NCI-H748 treated with DMSO at 0.1 percent for 48 hours (cell line): ENCODE measurements around the gene SLC16A1.
"Not testable (repeated sequence)": the region's sequence is repeated elsewhere in the genome, so short reads cannot be mapped to it uniquely, and the experiment has no call there.

ENCODE experiments used
- DNase-seq: peaks from one replicate; lab custom pipeline; 2025; lab: John Stamatoyannopoulos, UW

Gene SLC16A1

GRCh38 chr1:112971006-112971405 lies 15.0 kb upstream of the SLC16A1 start:
- no peak for DNase-seq

- no peak for DNase-seq
These were observed 8.4 kb upstream of the SLC16A1 start for GRCh38 chr1:112964347-112964746.

- DNase-seq: no peak
These were observed 5.1 kb upstream of the SLC16A1 start for GRCh38 chr1:112961072-112961471.

GRCh38 chr1:112960384-112960783 lies 4.4 kb upstream of the SLC16A1 start:
- no peak for DNase-seq

DNA sequence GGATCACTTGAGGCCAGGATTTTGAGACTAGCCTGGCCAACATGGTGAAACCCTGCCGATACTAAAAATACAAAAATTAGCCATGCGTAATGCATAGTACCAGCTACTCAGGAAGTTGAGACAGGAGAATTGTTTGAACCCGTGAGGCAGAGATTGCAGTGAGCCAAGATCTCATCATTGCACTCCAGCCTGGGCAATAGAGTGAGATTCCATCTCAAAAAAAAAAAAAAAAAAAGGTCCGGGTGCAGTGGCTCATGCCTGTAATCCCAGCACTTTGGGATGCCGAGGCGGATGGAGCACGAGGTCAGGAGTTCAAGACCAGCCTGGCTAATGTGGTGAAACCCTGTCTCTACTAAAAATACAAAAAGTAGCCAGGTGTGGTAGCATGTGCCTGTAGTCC lies 2.2 kb upstream of the SLC16A1 start:
- DNase-seq: not testable (repeated sequence)

- no peak for DNase-seq
These were observed 1.3 kb upstream of the SLC16A1 start for GRCh38 chr1:112957133-112957812.

GRCh38 chr1:112956544-112957132 lies 642 bp upstream of the SLC16A1 start:
- no peak for DNase-seq

DNA sequence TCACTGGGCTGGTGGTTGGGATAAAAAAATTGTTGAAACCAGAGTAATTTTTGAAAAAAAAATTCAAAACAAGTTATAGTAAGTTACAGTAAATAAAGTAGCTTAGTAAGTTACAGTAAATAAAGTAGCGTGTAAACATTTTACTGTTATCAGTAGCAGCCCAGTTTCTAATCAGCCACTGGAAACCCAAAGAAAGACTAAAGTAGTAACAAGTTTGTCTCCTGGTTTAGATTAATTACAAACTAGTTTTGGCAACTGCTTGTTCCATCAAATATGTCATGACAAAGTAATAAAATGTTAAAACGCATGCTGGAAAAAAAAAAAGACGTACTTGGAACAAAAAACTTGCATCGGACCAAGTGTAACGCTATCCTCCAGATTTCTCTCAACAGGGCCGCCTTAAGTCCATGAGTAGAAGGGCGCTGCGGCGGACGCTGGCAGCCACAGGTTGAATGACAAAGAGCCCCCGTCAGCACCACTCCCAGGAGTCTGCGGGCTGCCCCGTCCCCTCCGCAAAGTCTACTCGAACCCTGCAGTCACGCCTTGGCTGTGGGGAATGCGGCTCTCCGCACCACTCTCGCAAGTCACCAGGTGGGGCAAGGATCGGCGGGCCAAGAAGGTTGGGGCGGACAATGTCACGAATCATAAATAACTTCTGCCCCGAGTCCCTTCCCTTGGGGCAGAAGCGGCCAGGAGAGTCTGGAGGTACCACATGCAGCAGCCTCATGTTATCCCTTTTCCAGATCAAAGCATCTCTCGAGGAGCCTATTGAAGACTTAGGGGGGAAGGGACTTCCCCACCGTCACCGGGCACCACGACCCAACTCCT lies 837 bp downstream of the SLC16A1 start:
- DNase-seq: peak; percentile 54

GRCh38 chr1:112954017-112954650 lies 1.9 kb downstream of the SLC16A1 start:
- no peak for DNase-seq

GRCh38 chr1:112950426-112950825 lies 5.6 kb downstream of the SLC16A1 start:
- no peak for DNase-seq

GRCh38 chr1:112946683-112947082 lies 9.3 kb downstream of the SLC16A1 start:
- DNase-seq: no peak

- no peak for DNase-seq
These were observed 16.2 kb downstream of the SLC16A1 start for GRCh38 chr1:112939810-112940209.

- no peak for DNase-seq
These were observed 17.8 kb downstream of the SLC16A1 start for GRCh38 chr1:112938210-112938609.

- DNase-seq: no peak
These were observed 18.5 kb downstream of the SLC16A1 start for GRCh38 chr1:112937495-112937894.

- DNase-seq: no peak
These were observed 18.9 kb downstream of the SLC16A1 start for GRCh38 chr1:112937070-112937469.

GRCh38 chr1:112935461-112936111 lies 20.4 kb downstream of the SLC16A1 start:
- DNase-seq: no peak

GRCh38 chr1:112934577-112934976 lies 21.4 kb downstream of the SLC16A1 start:
- DNase-seq: no peak

DNA sequence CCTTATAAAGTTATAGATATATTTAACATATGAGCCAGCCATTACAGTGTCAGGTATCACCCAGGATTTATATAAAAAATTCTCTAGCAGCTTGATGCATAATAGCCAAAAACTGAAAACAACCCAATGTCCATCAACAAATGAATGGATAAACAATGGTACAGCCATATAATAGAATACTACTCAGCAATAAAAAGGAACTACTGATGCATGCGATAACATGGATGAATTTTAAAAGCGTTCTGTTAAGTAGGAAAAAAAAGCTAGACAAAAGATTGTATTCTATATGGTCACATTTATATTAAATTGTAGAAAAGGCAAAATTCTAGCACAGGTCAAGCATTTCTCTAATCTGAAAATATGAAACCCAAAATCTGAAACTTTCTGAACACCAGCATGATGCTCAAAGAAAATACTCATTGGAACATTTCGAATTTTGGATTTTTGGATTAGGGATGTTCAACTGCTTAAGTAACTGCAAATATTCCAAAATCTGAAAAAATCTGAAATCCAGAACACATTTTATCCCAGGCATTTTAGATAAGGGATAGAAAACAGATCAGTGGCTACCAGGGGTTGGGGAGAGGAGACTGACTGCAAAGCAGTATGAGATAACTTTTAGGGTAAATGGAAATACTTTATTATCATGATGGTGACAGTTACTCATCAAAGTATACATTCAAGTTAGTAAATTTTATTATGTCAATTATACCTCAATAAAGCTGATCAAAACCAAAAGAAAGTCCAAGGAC lies 22.0 kb downstream of the SLC16A1 start:
- DNase-seq: no peak

- DNase-seq: no peak
These were observed 26.0 kb downstream of the SLC16A1 start for GRCh38 chr1:112929979-112930378.

- DNase-seq: no peak
These were observed 28.5 kb downstream of the SLC16A1 start for GRCh38 chr1:112927462-112927990.

GRCh38 chr1:112926858-112927257 lies 29.1 kb downstream of the SLC16A1 start:
- DNase-seq: no peak
